ENCODE results near the gene SLC2A13. TPM values are rescaled to one million over a fixed set of nuclear protein-coding genes. Genes with fewer than 3 reads are reported as not detected.

The SLC2A13 gene
- total RNA-seq, 1 experiment from 2014 or later = 7.0 TPM

GRCh38 chr12:39795481-39795880 lies 310.4 kb downstream of the SLC2A13 start:
- no peak overlapping the region for H4K91ac ChIP-seq (ENCODE audit: insufficient read length, low read depth, low read length)

More at GRCh38 chr12:39795481-39795880, 310.4 kb downstream of the SLC2A13 start:
- no peak overlapping the region for H3K18ac ChIP-seq (ENCODE audit: insufficient read length, low read depth, low read length)
- no peak overlapping the region for H3K14ac ChIP-seq (ENCODE audit: insufficient read depth, low read length)
- TF ChIP-seq CTCF (conservative IDR thresholded peaks at IDR 0.05) = no peak
- Mint-ChIP-seq H3K27ac (no peak overlapping the region; a peak in 1 of 7 replicates), H3K36me3 (ENCODE audit: insufficient read depth in 1 of 3, low read depth in 3 of 3) (0 out of 7 replicates have a peak, but pooled peaks cover 0 to 2% (median 0%) of the 10 kb centered on the region in 3 experiments), H3K9me3 (peaks cover 0 to 2% of the 10 kb centered on the region in 2 experiments; a peak in 2 of 5 replicates), H3K4me3 (no peak overlapping the region), H3K27me3 (ENCODE audit: low read depth) (no peaks in the 10 kb centered on the region), H3K4me1 (no peaks in the 10 kb centered on the region)
- H3K79me2 ChIP-seq (ENCODE audit: insufficient read depth, low read length) = no peaks in the 10 kb centered on the region
- no peaks in the 10 kb centered on the region for H3K79me1 ChIP-seq (ENCODE audit: insufficient read depth, low read depth, low read length, poor library complexity, severe bottlenecking)
- H2BK15ac ChIP-seq (ENCODE audit: low read depth, low read length) = no peak overlapping the region
- H3K9me3 ChIP-seq (ENCODE audit: control insufficient read depth, low read depth, low read length) = no peaks in the 10 kb centered on the region
- H3K23me2 ChIP-seq (ENCODE audit: insufficient read length, low read depth, low read length, poor library complexity, severe bottlenecking) = no peaks in the 10 kb centered on the region
- no CpG with 5 or more reads among the region's 2 CpGs for WGBS (ENCODE audit: extremely low coverage, insufficient read length, low lambda C conversion rate)
- H3K27ac ChIP-seq (ENCODE audit: insufficient read length, low read depth, low read length) = no peak overlapping the region
- no peak overlapping the region for H3K23ac ChIP-seq (ENCODE audit: insufficient read length, low read depth, low read length)
- no peaks in the 10 kb centered on the region for H4K20me1 ChIP-seq (ENCODE audit: control insufficient read depth, insufficient read depth, insufficient read length)
- no peak overlapping the region for H3K4me2 ChIP-seq (ENCODE audit: insufficient read depth, insufficient read length, low read length)
- H3K4me1 ChIP-seq (ENCODE audit: insufficient read depth, low read length) = no peaks in the 10 kb centered on the region
- no peak overlapping the region for H3K56ac ChIP-seq (ENCODE audit: insufficient read length, low read depth, low read length)
- no peak overlapping the region for H2AFZ ChIP-seq (ENCODE audit: low read length)
- no peaks in the 10 kb centered on the region for H3K27me3 ChIP-seq (ENCODE audit: insufficient read depth, low read length)
- H3K4ac ChIP-seq (ENCODE audit: low read depth, low read length) = no peak overlapping the region
- no peak overlapping the region for H2BK20ac ChIP-seq (ENCODE audit: low read depth, low read length, poor library complexity, severe bottlenecking)
- H4K8ac ChIP-seq (replicated peaks; ENCODE audit: insufficient read length, low read depth, low read length) = no peak overlapping the region
- DNase-seq = no peak
- no peak overlapping the region for H2BK12ac ChIP-seq (ENCODE audit: insufficient read length, low read depth, low read length)
- H2BK5ac ChIP-seq (ENCODE audit: insufficient read length, low read length) = no peak overlapping the region
- no peak overlapping the region for H3T11ph ChIP-seq (ENCODE audit: low read length)
- H2BK120ac ChIP-seq (ENCODE audit: low read depth, low read length, poor library complexity, severe bottlenecking) = no peak overlapping the region
- no peak overlapping the region for H3K9ac ChIP-seq (ENCODE audit: extremely low read depth, insufficient read length, low read length)
- no peak overlapping the region for H4K5ac ChIP-seq (ENCODE audit: insufficient read length, low read depth, low read length)
- H2AK5ac ChIP-seq (ENCODE audit: insufficient read length, low read length) = no peak overlapping the region
